B cell (primary cell): Measurements from ENCODE around the gene DGKB. TPM values are rescaled to one million over a fixed set of nuclear protein-coding genes. Genes with fewer than 3 reads are reported as not detected.

Experiments
- ATAC-seq: fragments of 200-7000 bp; cut with Tn5 transposase; one replicate; pipeline ENCODE4 v1.10.0; 2021; ENCODE audit warnings: low read depth, mild to moderate bottlenecking, moderate number of reproducible peaks, moderate library complexity
- CTCF ChIA-PET: fragments of 350-600 bp; sonication (Branson Sonifier 250); formaldehyde crosslinking; loops from one replicate; lab custom pipeline; 2021; ENCODE audit warnings: antibody characterized with exemption, inconsistent platforms; lab: Charles Lee
- POLR2A ChIA-PET: fragments of 350-600 bp; sonication (Branson Sonifier 250); formaldehyde crosslinking; loops from one replicate; lab custom pipeline; 2021; ENCODE audit warnings: antibody characterized with exemption; lab: Charles Lee
- DNase-seq: peaks from one replicate; pipeline ENCODE4 v3.0.0; 2013
- H2AFZ ChIP-seq: 2 replicates; pipeline ENCODE4 v1.6.1; 2012; ENCODE audit warnings: mild to moderate bottlenecking, low read depth, low read length; ENCODE audit not compliant: insufficient read depth, poor library complexity, severe bottlenecking
- H3K27ac ChIP-seq, 2 donors: 1 replicate in 1 of 2; 2 replicates in 1 of 2; pipeline ENCODE4 v1.5.1; 2012 to 2013; ENCODE audit warnings: low read length in 2 of 2, mild to moderate bottlenecking in 2 of 2, moderate library complexity in 1 of 2
- H3K27me3 ChIP-seq, 4 experiments: fragments of 200-600 bp in 1 of 4; sonication (generic) in 1 of 4; replicated peaks in 1 of 4; 1 replicate in 2 of 4; 2 replicates in 2 of 4; pipeline versions ENCODE4 v1.6.1 to v1.7.0; 2013 to 2016; ENCODE audit warnings: low read length in 3 of 4, mild to moderate bottlenecking in 2 of 4, mixed read lengths in 1 of 4, moderate library complexity in 1 of 4; ENCODE audit not compliant: insufficient read depth in 4 of 4, control insufficient read depth in 3 of 4; ENCODE audit errors: control extremely low read depth in 1 of 4
- H3K36me3 ChIP-seq, 2 experiments: replicated peaks in 1 of 2; 1 replicate in 1 of 2; 2 replicates in 1 of 2; pipeline versions ENCODE4 v1.6.1 to v1.7.1; 2013; ENCODE audit warnings: low read length in 1 of 2; ENCODE audit not compliant: insufficient read depth in 2 of 2, control insufficient read depth in 1 of 2; ENCODE audit errors: control extremely low read depth in 1 of 2, extremely low read depth in 1 of 2
- H3K4me1 ChIP-seq, 2 donors: fragments of 200-600 bp in 1 of 2; sonication (generic) in 1 of 2; 1 replicate in 1 of 2; 2 replicates in 1 of 2; pipeline versions ENCODE4 v1.5.1 to v1.6.1; 2013 to 2017; ENCODE audit warnings: low read length in 2 of 2; ENCODE audit not compliant: control insufficient read depth in 2 of 2, insufficient read depth in 2 of 2
- H3K4me2 ChIP-seq: replicated peaks from 2 replicates; pipeline ENCODE3; 2012; ENCODE audit warnings: mild to moderate bottlenecking, low read depth, low read length; ENCODE audit not compliant: poor library complexity, severe bottlenecking
- H3K4me3 ChIP-seq, 5 experiments: fragments of 200-600 bp in 1 of 5; sonication (generic) in 1 of 5; 1 replicate in 3 of 5; 2 replicates in 2 of 5; pipeline versions ENCODE4 v1.5.1 to v1.7.0; 2011 to 2016; ENCODE audit warnings: low read length in 4 of 5, mild to moderate bottlenecking in 4 of 5, low read depth in 2 of 5, control low read depth in 1 of 5, moderate library complexity in 1 of 5; ENCODE audit not compliant: insufficient read depth in 1 of 5; ENCODE audit errors: control extremely low read depth in 1 of 5, extremely low read depth in 1 of 5
- H3K79me2 ChIP-seq: fragments of 200-600 bp; sonication (generic); one replicate; pipeline ENCODE4 v1.6.0; 2016; ENCODE audit warnings: low read length; ENCODE audit not compliant: control insufficient read depth, insufficient read depth
- H3K9ac ChIP-seq: fragments of 200-600 bp; sonication (generic); 2 replicates; pipeline ENCODE4 v1.6.1; 2017; ENCODE audit warnings: mild to moderate bottlenecking, low read length, moderate library complexity
- H3K9me3 ChIP-seq, 3 donors: one replicate each; pipeline versions ENCODE4 v1.6.1 to v1.7.1; 2013; ENCODE audit warnings: low read length in 2 of 3; ENCODE audit not compliant: control insufficient read depth in 2 of 3, insufficient read depth in 1 of 3; ENCODE audit errors: control extremely low read depth in 1 of 3
- H4K20me1 ChIP-seq: 2 replicates; pipeline ENCODE4 v1.6.0; 2012; ENCODE audit warnings: mild to moderate bottlenecking, low read length; ENCODE audit not compliant: insufficient read depth, control insufficient read depth, poor library complexity, severe bottlenecking
- H3K27ac Mint-ChIP-seq: one replicate; pipeline ENCODE4 v1.8.0; 2021; ENCODE audit warnings: mixed read lengths
- H3K27me3 Mint-ChIP-seq: one replicate; pipeline ENCODE4 v1.8.0; 2021; ENCODE audit warnings: mixed read lengths
- H3K4me1 Mint-ChIP-seq: one replicate; pipeline ENCODE4 v1.8.0; 2021; ENCODE audit warnings: mixed read lengths
- H3K4me3 Mint-ChIP-seq: one replicate; pipeline ENCODE4 v1.8.0; 2021; ENCODE audit warnings: mixed read lengths
- H3K9me3 Mint-ChIP-seq: one replicate; pipeline ENCODE4 v1.8.0; 2022; ENCODE audit warnings: mixed read lengths; ENCODE audit not compliant: insufficient read depth
- CTCF ChIP-seq: fragments of 200-600 bp; IDR thresholded peaks from one replicate; pipeline ENCODE4 v1.8.0; 2022; ENCODE audit warnings: antibody characterized with exemption, mild to moderate bottlenecking
- EZH2 ChIP-seq: IDR thresholded peaks from 2 replicates; pipeline ENCODE4 v1.6.1; 2012; ENCODE audit warnings: borderline replicate concordance, low read depth, mild to moderate bottlenecking, moderate library complexity, low read length; ENCODE audit not compliant: insufficient read depth, poor library complexity, severe bottlenecking
- WGBS: methylation state at CpG from one replicate; pipeline ENCODE4 v1.1.5; 2013; ENCODE audit warnings: missing lambda C conversion rate; ENCODE audit not compliant: insufficient coverage; 5-methylcytosine and 5-hydroxymethylcytosine counted together
- intact Hi-C: fragments of 100-400 bp; cut with micrococcal nuclease; formaldehyde crosslinking; loops from one replicate; pipeline ENCODE4 v1.10.0; 2022
- polyA plus RNA-seq: library from polyadenylated mRNA; depleted of rRNA; stranded (reverse); fragments of >200 nt; gene quantifications from 2 replicates; pipeline ENCODE4 v1.2.3, GENCODE V29; 2012
- total RNA-seq, 2 donors: library from RNA; stranded (reverse); fragments of 120-200 nt in 1 of 2; gene quantifications; 1 replicate in 1 of 2; 2 replicates in 1 of 2; pipeline versions ENCODE4 v1.2.3 to v1.2.4, GENCODE V29; 2013 to 2022

The DGKB gene
- total and polyA plus RNA-seq, 2 donors (not counting 1 experiment from before 2014, with no cell fraction given) = not detected

GRCh38 chr7:14576578-14576977 lies 326.0 kb downstream of the DGKB start:
- ChIA-PET POLR2A (no interaction called here), CTCF (no interaction called here)
- intact Hi-C loops = no loop called here
- Histone ChIP-seq H3K36me3 (no peaks in the 10 kb centered on the region), H3K9ac (no peak overlapping the region), H3K4me2 (no peak overlapping the region), H3K4me3 (no peak overlapping the region), H3K27ac (no peak overlapping the region), H4K20me1 (no peaks in the 10 kb centered on the region), H2AFZ (no peak overlapping the region), H3K9me3 (no peaks in the 10 kb centered on the region), H3K4me1 (no peaks in the 10 kb centered on the region), H3K27me3 (no peaks in the 10 kb centered on the region), H3K79me2 (no peaks in the 10 kb centered on the region)
- H3K9me3 Mint-ChIP-seq = no peaks in the 10 kb centered on the region
- WGBS = no CpG with 5 or more reads among the region's 3 CpGs
- no peaks in the 10 kb centered on the region for H3K27me3 Mint-ChIP-seq
- H3K4me1 Mint-ChIP-seq = no peaks in the 10 kb centered on the region
- H3K27ac Mint-ChIP-seq = no peak overlapping the region
- ATAC-seq (no peak), DNase-seq (no peak)
- no peak for TF ChIP-seq CTCF
- no peak for TF ChIP-seq EZH2
- no peak overlapping the region for H3K4me3 Mint-ChIP-seq

GRCh38 chr7:14570750-14571607 lies 331.6 kb downstream of the DGKB start:
- intact Hi-C loops = no loop called here
- Histone ChIP-seq H3K27me3 (no peaks in the 10 kb centered on the region), H3K27ac (no peak overlapping the region), H3K9me3 (peaks cover 0 to 3% (median 0%) of the 10 kb centered on the region in 3 donors), H4K20me1 (no peaks in the 10 kb centered on the region), H3K4me2 (no peak overlapping the region), H2AFZ (no peak overlapping the region), H3K9ac (no peak overlapping the region), H3K79me2 (no peaks in the 10 kb centered on the region), H3K4me1 (no peaks in the 10 kb centered on the region), H3K36me3 (no peaks in the 10 kb centered on the region), H3K4me3 (no peak overlapping the region)
- POLR2A ChIA-PET = no interaction called here
- Mint-ChIP-seq H3K9me3 (no peaks in the 10 kb centered on the region), H3K4me1 (no peaks in the 10 kb centered on the region), H3K27me3 (no peaks in the 10 kb centered on the region), H3K4me3 (no peak overlapping the region), H3K27ac (no peak overlapping the region)
- ATAC-seq (no peak), DNase-seq (no peak)
- CTCF ChIA-PET = no interaction called here
- WGBS = 100% methylated on average over 1 of the region's 5 CpGs
- TF ChIP-seq EZH2 = no peak
- TF ChIP-seq CTCF = no peak
